Posterior vena cava (tissue), 2 donors: ENCODE results near the gene PHIP. TPM values are rescaled to one million over a fixed set of nuclear protein-coding genes. Genes with fewer than 3 reads are reported as not detected.
A peak's percentile ranks its signal among the peaks of the same experiment; 100 is the strongest.

ENCODE experiments used
- DNase-seq: peaks from one replicate; pipeline ENCODE4 v3.0.0-alpha.2; 2020; ENCODE audit warnings: low spot score
- intact Hi-C, 2 donors: fragments of 100-400 bp; cut with DNase I; formaldehyde crosslinking; loops; one replicate each; pipeline versions ENCODE4 v1.14.1 to v1.14.2; 2022 to 2023
- total RNA-seq, 2 donors: library from RNA; stranded (reverse); fragmentation: NEBNext Ultra II Directional; extraction: Animal tissue kit (Norgen Biotek cat#: 25700); gene quantifications; one replicate each; pipeline ENCODE4 v1.2.1, GENCODE V29; 2021
- donor health status: DM: yes; HTN: yes; CAD: no.
- donor health status: DM: yes; HTN: yes; CAD: no.

The PHIP gene
- total RNA-seq, 2 donors from 2014 or later = 25.5 to 27.4 TPM

DNA sequence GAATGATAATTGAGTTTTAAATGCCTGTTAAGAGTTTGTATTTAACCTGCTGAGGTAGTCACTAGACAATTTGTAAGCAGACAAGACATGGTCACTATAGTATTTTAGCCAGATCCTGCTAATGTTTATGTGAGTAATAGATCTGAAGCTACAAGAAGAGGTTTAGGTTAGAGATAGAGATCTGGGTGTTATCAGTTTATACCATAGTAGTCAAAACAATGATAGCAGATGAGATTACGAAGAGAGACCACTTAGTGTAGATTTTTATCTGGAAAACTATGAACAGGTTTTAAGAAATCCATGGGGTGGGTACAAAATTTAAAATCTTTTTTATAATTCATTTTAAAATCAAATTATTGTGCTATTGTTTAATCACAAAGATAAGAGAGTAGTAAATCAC is 47.5 kb downstream of the PHIP start:
- no peak for DNase-seq
- intact Hi-C loops = no loop called here

DNA sequence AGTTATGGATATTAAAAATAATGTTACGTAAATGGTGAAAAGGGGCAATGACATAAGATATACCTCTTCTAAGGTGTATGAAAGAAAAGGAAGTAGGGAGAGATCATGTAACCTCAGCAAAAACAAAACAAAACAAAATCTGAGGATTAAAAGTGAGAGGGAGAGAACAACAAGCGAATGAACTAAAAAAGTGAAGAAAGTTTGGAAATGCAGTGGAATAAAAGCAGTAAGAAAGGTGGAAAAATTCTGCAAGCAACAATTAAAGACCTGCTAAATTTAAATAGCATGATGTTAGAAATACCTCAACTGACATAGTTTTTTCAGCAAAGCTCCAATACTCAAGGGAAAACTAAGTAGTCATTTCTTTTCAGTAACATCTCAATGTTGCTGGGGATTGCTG is 48.0 kb downstream of the PHIP start:
- intact Hi-C loops = no loop called here
- DNase-seq = no peak

DNA sequence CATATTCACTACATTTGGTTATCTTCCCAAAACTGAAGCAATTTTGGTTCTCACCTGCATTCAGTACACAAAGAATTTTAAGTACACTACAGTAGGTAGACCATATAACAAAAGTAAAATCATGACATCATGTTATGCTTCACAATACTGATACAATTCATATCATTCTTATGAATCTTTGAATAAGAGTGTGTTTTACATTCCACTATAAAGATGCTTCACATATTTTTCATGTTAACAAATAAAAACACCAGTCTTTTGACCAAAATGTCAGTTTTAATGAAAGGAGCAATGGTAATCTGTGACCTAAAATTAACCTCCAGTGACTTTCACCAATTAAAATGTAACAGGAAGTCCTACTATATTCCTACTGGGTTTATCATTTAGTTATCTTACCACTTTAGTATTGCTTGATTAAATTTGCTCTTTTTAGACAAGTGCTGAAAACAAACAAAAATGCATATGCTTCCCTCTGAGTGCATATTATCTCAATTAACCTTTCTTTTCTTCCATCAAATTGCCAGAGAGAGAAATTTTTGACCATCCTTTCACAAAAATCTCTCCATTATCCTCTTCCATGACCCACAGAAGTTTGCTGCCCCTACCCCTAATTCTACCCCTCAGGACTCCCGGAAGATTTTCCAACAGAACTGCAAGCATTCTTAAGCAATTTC is 49.3 kb downstream of the PHIP start:
- no peak for DNase-seq
- intact Hi-C loops = no loop called here

DNA sequence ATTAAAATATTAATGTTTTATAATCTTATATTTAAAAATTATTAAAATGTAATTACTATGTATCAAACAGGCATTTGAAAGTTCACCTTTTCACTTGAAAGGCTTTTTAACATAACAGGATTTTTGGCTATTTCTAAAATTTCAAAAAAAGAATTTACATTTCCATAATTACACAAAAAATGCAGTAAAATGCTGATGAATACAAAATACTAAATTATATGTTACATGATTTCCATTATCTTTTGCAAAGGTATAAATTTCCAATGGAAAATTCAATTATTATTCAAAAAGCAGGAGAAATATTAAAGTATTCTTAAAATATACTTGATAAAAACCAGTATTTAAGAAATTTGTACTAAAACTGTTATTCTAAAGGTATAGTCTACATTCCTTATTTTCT is 66.1 kb downstream of the PHIP start:
- no peak for DNase-seq
- intact Hi-C loops = no loop called here

DNA sequence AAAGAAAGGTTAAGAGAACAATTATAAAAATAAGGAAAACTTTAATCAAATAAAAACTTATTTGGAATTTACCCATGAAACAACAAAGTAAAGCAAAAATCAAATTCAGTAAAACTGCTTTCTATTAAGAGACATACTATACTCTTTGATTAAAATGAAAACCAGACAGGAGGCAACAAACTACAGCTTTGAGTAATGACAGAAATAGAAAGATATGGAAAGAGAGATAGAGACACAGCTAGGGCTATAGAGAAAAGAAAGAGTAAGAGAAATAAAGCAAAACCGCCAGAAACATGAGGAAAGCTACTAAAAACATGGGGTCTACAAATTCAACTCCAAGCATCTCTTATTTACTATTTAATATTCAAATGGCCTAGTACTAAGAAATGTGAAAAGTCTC is 67.6 kb downstream of the PHIP start:
- no peak for DNase-seq
- intact Hi-C loops = no loop called here

DNA sequence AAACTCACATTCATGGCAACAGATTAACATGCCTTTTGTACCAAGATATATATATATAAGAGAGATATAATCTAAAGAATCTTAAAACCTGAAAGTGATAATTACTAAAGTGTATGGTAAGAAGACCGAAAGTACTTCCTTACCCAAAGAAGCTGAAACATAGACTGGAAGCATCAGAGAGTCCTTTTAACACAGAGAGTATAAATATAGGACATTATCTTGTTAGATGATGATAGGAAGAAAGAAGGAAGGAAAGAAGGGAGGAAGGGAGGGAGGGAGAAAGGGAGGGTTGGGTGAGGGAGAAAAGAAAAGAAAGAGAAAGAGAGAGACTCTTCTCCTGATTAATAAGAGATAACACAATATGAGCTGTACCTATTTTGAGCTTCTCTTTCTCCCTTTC is 68.2 kb downstream of the PHIP start:
- intact Hi-C loops = no loop called here

DNA sequence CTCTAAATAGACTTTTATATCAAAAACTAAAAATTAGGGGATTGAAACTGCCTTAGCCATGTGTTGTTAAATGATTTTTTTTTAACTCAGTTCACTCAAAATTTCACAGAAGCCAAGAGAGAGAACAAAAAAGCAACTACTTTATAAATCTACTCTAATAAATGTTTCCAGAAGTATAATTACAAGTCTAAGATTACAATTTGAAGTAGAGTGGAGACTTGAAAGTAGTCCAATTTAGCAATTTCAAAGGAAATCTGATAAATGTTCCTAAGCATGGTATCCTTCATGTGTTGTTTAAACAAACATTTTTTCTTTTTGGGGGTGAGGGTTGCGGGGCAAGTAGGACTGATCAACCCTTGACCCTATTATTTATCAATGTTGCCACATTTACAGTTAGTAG is 72.6 kb downstream of the PHIP start:
- intact Hi-C loops = no loop called here

More for the DNA sequence above, 68.2 kb downstream of the PHIP start:
- DNase-seq = no peak

DNA sequence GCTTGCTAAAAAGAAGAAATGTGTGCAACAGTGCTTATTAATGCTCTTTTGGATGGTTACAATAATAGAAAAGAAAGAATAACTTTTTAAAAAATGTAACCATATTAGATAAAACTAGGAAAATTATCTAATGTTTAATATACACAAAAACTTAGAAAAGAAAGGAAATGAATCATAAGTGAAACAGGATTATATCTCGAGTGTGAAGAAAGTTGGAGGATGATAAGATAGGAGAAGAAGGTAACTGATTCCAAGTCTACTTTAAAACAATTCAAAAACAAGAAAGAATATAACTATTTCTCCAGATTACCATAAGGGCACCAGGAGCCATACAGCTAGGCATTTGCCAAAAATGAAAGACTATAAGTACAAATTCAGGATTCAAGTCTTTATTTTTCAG is 73.0 kb downstream of the PHIP start:
- no peak for DNase-seq
- intact Hi-C loops = no loop called here

More for the DNA sequence above, 72.6 kb downstream of the PHIP start:
- DNase-seq = no peak

DNA sequence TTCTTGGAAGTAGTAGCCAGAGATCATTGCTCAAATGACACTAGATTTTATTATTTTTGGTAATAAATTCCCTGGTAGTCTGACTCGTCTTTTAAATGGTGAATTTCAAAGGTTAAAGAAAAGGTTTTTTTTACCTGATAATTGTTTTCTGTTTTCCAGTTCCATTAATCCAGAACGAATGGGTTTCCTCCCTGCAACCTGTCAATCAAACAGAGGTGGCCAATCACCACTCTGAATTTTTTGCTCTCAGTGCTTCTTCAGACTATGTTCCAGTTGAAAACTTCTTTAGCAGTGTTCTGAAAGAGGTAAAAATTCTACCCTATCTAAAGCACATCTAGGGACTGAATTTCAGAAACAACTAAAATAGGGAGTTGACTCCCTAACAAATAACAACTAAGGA is 73.8 kb downstream of the PHIP start:
- intact Hi-C loops = no loop called here
- DNase-seq = no peak

DNA sequence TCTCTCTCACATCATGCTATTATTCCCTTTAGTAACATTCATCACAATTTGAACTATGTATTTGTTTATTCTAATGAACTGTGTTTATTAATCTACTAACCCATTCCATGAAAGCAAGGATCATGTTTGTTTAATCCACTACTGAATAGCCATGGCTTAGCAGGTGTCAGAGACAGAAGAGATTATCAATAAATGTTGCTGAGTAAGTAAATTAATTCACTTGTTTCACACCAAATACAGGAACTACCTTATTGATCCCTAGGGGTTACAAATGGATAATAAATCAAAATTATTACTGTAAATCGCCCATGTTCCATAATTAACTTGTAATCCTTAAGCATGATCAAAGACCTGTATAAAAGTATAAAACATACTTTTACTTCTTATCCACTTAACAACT is 76.6 kb downstream of the PHIP start:
- DNase-seq = no peak
- intact Hi-C loops = no loop called here

DNA sequence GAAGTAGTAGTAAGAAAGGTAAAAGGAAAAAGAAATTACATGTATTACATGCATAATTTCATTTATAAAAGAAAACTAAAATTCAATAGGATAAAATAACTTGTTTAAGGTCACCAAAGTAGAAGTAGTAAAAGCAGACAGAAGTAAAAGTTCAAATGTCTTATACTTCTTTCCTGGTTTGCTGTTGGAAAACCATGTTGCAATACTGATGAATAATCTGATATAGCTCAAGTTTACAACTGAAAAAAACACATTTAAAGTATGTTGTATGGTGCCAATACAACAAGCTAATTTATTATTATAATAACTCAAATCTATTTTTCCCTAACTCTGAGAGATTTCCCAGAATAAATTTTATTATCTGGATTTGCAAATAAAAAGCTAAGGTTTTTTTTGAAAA is 78.3 kb downstream of the PHIP start:
- intact Hi-C loops = no loop called here
- no peak for DNase-seq

DNA sequence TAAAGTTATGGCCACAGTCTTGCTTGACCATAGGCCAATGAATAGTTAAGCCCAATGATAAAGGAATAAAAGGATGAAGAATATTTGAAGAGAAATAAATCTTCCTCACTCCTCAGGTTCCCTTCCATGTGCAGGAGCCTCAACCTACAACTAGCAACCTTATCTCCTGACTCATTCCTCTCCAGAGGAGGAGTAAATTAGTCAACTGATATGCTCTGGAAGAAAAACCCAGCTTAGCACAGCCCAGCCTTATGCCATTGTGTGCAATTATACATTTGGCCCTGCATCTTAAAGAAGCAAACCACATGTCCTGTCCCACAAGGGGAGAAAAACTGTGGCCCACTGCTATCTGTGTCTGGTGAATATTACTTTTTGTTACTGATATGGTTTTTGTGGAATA is 82.1 kb downstream of the PHIP start:
- intact Hi-C loops = no loop called here
- no peak for DNase-seq

DNA sequence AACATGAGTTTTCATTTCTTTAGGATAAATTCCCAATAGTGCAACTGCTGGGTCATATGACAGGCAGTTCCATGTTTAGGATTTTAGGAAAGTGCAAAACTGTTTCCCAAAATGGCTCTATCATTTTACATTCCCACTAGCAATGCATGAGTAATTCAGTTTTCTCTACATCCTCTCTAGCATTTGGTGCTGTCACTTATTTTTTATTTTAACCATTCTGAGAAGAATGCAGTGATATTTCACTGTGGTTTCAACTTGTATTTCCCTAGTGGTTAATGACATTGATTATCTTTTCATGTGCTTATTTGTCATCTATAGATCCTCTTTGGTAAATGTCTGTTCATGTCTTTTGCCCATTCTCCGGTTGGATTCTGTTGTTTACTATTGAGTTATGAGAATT is 82.7 kb downstream of the PHIP start:
- DNase-seq = no peak
- intact Hi-C loops = no loop called here

DNA sequence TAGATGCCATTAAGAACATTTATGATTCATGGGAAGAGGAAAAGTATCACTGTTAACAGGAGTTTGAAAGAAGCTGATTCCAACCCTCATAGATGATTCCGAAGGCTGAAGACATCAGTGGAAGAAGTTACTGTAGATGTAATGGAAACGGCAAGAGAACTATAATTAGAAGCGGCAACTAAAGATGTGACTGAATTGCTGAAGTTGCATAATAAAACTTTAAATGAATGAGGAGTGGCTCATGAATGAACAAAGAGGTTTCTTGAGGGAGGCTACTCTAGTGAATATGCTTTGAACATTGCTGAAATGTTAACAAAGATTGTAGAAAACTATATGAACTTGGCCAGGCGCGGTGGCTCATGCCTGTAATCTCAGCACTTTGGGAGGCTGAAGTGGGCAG is 84.1 kb downstream of the PHIP start:
- intact Hi-C loops = no loop called here
- DNase-seq = peak; percentile 62

DNA sequence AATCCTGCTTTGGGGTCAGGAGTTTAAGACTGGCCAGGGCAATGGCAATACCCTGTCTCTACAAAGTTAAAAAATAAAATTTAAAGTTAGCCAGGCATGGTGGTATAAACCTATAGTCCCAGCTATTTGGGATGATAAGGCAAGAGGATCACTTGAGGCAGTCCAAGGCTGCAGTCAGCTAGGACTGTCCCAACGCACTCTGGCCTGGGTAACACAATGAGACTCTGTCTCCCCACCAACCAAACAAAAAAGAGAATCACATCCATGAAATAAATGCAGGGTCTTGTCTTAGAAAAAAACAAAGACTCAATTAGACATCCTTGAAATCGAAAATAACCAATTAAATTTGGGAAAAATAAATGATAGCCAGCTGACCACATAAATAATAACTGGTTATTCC is 88.9 kb downstream of the PHIP start:
- intact Hi-C loops = no loop called here
- DNase-seq = no peak

DNA sequence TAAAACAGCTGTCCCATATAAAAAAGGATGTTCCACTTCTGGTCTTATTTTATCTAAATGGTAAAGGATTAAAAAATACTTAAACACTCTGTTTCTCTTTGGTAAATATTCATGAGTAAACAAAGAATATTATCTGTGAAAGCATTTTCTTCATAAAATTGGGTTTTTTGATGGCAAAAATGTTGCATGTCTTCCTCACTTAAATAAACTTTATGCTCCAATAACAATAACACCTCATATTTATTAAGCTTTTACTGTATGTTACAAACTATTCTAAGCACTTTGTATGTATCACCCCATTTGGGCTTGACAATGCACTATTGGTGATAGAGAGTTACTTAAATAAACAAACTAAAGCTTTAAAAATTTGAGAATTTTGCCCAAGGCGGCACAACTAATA is 91.9 kb downstream of the PHIP start:
- intact Hi-C loops = no loop called here
- no peak for DNase-seq

DNA sequence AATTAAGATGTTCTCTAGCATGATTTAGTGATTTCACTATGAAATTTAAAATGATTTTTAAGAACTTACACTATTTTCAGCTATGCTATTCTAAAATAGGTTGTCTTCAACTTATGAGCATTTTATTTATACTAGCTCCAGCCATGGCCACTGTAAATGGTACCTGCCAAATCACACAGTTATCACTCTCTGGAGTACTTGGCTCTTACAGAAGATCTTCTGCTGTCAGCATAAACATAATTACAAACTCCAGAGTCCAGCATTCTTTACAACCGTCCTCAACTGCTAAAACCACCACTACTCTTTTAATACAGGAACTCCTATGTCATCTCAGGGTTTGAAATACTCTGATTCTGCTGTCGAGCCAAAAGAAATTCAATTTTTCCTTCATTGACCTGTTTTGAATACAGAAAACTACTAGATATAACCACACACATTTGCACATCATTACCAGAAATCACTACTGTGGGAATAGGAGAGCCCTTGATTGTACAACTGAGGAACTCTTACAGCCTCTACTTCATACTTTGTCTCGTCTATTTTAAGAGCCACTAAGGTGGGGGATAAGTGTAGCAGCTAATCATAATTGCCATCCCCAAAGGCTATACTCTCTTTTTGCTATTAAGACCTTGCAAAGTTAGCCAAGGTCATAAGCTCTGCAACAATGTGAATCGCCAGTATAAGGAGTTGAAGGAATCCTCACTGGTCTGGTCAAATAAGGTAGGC is 93.7 kb downstream of the PHIP start:
- intact Hi-C loops = no loop called here
- no peak for DNase-seq

DNA sequence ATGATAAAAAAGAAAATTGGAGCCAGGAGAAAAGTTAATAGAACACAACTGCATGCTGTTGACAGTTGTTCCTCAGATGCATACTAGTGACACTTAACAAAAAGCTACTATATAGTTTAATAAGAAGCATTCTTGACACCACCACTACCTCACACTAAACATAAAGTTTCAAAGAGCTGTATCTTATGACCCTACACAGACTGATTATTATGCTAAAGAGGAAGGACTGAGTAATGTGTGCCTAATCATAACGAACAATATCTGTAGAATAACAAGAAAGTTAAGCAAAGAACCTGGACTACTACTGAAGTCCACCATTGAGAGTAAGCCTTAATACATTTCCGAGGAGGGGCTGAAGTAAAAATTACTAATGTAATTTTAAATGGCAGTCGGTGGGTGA is 110.9 kb downstream of the PHIP start:
- intact Hi-C loops = no loop called here

DNA sequence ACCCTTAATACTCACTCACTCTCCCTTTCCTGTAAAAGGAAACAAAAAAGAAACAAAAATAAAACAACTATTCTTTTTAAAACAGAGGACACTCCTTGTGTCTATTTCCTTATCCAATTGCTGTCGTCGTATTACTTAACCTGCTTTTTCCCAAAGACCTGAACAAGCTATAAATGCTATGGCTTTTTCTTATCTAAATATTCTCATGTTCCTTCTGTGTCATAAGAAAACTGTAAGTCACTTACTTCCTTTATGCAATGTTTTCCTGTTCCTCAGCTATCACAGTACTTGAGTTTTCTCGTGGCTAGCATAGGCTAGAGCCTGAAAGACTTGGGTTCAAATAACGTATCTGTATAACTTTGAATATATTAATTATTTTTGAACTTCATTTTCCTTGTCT is 111.5 kb downstream of the PHIP start:
- DNase-seq = no peak
- intact Hi-C loops = no loop called here

More for the DNA sequence above, 110.9 kb downstream of the PHIP start:
- DNase-seq = no peak

DNA sequence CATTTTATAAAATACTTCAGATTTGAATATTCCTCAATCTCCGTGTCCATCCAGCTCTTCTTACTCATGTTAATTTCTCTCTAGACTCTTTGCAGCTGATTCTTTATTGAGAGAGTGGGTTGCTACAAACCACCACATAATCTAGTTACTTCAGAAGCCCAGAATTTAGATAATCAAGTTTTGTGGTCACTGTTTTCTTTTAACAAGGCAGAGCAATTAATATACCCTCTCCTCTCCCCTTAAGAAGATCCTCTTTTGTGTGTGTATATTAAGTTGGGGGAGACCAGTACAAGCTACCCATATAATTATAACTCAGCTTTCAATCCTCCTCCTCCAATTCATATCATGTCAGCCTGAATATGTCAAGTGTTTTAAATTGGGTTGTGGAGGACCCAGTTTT is 115.6 kb downstream of the PHIP start:
- intact Hi-C loops = no loop called here
- DNase-seq = no peak

DNA sequence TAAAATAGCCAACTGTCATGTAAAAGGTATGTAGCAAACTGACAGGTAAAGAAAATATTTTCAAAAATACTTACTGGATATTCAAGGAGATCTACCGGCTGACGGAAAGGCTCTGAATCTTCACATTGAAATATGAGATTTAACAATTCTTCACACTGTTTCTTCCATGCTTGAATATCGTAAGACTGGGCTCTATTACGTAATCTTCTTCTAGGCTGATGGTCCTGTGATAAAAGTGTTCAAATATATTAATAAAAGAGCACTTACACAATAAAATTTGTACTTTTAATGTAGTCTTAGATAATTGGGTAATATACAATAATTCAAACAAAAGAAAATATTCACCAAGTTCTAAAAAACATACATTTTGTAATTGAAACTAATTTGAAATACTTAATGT is 123.3 kb downstream of the PHIP start:
- no peak for DNase-seq
- intact Hi-C loops = no loop called here
